GM19395 (cell line): ENCODE measurements around the gene BEND7.

Experiments
- ATAC-seq: cut with Tn5 transposase; IDR thresholded peaks from one replicate; pipeline ENCODE4 v1.9.1; 2021; ENCODE audit warnings: mild to moderate bottlenecking, moderate library complexity; ENCODE audit not compliant: unreplicated experiment

Gene BEND7

DNA sequence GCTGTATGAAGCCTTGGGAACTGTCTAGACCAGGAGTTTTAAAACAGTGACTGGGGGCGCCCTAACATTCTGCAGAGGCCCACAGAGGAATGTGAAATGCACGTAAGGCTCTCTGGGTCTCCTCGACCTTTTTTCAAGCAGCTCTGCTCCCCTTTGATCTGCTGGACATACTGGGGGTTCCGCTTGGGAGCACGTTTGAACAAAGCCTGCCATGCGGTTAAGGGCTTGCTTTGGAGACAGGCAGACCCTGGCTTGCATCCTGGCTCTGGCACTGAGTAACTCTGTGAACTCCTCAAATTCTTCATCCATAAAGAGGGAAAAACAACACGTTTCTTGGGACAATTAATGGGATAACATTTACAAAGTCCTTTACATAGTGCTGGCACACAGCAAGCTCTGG, 7.8 kb downstream of the BEND7 start:
- ATAC-seq = no peak

DNA sequence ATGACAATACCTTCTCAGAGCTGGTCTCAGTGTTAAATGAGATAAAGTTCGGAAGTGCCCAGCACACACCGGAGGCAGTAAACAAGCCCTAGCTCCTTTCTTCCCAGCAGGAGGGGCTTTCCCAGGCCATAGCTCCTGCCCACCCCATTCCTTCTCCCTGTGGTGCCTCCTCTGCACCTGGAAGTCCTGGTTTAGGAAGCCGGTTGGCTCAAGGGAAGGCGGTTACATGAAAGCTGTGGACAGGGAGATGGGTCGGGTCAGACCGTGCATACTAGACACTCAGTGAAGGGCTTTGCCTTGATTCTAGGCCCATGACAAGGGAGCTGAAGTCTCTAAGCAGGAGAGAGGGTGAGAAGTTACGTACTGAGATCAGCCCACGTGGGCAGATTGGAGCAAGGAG, 8.6 kb downstream of the BEND7 start:
- ATAC-seq = no peak

DNA sequence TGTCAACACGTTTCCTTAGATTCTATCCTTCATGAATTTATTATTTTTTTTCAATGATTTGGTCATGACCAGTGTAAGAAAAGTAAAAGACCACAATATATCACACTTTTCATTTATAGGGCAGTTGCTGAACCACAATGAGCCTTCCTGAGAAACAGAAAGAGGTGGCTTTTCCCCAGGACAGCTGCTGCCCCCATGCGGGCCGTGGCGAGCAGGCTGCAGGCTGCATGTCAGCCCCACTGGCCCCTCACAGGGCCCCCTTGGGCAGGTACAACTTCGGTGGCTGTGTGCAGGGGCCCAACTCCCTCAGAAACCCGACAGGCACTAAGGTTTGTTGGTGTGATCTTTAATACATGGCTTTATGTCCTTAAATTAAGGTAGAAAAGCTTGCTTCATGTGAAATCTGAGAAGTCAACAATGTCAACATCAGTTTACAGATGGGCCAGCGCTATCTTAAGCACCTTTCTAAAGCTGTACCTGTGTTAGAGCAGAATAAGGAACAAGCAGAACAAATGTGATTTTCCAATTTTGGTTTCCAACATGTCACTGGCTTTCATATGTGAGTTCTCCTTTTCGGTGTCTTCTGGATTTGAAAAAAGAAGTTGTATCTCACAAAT, 10.6 kb downstream of the BEND7 start:
- no peak for ATAC-seq

DNA sequence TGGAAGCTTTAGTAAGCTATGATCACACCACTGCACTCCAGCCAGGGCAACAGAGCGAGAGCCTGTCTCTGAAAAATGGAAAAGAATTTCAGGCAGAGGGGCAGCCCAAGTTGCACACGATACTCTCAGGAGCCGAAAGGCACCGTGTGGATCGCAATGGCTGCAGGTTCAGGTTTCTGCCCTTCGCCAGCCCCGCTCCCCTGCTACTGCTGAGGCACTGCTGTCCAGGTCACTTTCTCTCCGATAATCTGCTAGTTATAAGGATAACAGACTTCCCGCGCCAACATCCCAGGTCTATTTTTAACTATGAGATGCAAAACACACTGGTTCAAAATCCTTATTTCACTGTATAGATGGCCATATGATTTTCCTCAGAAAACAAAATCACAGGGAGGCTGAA, 11.1 kb downstream of the BEND7 start:
- ATAC-seq = no peak

DNA sequence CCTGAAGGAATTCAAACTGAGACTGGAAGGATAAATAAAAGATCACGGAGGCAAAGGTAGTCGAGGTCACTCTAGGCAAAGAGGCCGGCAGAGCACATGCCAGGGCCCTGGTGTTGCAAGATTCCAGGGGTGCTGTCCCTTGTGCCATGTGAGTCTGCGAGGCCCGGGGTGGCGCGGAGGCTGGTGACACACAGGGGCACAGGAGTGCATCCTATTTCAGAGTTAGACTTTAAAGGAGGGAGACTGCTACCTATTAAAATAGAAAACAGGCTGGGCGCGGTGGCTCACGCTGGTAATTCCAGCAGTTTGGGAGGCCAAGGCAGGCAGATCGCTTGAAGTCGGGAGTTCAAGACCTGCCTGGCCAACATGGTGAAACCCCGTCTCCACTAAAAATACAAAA, 12.6 kb downstream of the BEND7 start:
- ATAC-seq = no peak

DNA sequence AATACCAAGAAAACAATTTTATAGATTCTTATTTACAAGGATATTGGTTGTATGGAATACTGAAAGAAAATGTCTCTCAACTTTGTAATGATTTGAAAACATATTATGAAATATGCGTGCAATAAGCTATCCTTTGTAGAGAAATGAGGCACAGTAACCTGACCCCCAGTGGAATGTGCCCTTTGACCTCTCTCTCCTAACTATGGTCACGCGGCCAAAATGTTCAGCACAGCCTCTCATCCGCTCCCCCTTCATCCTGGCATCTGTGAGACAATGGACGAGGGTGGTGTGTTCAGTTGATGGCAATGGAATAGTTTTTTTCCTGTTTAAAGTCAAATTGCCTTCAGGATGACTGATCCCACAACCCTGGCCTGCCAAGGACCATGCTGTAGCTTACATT, 13.3 kb downstream of the BEND7 start:
- ATAC-seq = no peak

DNA sequence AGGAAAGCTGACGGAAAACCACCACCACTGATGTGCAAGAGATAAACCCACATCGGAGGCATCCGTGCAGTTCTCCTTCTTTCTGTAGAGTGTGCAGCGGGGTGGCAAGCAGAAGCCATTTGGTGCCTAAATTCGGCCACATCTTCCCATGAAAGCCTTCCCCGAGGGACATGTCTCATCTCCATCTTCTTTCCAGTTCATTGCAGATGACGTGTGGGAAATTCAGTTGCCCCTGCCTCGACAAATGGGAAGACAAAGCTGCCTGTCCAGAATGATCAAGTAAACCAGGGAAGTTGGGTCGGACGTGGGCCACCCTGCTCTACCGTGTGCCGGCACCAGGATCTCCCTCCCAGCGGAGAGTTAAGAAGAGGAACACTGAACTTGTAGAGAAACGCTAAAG, 14.5 kb downstream of the BEND7 start:
- ATAC-seq = no peak

DNA sequence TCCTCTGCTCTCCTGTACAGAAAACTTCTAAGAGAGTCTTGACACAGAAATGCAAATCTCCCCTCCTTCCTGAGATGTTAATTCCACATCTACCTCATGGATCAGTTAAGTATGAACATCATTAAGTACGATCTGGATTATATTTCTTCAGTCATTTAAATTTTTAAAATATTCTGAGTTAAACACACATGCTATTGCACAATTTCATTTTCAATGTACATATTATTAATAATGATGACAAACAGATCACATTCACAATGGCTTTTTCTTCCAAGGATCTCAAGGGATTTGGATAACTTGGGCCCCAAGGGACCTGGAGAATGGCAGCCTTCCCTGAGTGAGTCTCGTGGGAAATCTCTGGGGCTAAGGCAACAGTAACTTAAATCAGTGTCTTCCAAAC, 16.2 kb downstream of the BEND7 start:
- ATAC-seq = no peak

DNA sequence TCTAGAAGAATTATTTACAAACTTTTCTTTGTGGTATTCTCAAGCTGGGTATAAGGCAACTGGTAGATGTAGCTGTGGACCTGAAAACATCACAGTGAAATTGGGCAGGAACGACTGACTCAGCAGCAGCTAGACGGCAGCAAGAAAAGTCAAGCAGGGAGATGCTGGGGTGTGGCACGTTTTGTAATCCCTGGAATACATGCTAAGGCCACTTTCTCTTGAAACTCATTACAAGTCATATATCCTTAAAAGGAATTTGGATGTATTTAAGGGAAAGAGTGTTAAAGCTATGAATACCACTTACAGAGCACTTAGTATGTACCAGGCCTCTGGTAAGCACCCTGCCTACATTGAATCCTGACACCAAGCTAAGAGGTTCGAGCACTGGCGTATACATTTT, 17.4 kb downstream of the BEND7 start:
- ATAC-seq = no peak

DNA sequence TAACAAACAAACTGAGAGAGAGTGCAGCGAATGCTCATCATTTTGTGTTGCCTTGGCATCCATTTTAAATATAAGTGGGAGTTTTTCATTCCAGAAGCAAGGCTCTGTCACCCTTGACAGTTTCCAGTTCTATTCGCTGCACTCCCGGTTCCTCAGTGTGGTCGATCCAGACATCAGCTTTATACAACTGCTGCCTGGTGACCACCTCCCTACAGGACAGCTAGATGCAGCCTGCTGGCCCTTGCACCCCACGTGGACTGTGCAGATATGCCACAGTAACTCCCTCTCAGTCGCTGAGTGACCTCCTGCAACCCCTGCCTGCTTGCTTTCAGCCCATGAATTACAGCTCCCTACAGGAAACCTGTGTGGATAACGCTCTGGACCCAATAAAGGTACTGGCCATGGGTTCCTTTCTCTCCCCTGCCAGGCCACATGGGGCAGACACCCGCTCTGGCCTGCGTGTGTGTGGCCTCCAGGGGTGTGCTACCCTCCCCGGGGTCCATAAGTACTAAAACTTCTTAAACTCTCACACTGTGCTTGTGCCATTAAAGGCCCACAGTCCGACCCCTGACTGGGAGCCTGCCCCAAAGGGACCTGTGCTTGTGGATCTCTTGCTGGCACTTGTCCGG, 23.6 kb downstream of the BEND7 start:
- ATAC-seq = no peak

DNA sequence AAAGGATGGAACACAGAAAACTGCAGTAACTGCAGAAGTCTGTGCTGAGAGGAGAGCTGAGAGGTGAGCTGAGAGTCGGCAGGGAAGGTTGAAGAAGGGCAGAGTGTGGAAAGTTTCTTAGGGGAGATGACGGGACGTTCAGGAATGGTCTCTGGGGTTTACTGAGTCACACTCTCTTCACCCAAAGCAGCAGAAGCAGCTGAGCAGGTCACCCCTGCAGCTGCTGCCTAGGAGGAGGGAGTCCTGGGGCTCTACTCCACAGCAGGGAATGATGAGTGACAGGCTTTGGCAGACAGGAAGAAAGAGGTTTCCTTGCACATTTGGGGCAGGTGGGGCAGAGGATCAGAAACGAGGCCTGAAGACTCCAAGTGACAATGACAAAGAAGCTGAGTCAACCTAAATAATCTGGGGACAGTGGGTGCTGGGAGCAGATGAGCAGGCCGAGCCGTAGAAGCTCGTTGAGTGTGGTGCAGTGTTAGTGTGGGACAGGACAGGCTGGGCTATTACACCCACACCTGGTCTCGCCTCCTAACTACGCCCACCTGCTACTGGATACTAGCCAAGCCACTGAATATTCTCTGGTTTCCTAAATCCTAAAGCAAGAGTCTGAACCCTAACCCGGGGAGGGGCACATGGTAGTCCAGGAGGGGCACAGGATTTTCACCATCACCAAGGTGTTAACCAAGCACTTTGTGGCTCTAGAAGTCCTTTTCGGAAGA, 24.9 kb downstream of the BEND7 start:
- ATAC-seq = no peak

DNA sequence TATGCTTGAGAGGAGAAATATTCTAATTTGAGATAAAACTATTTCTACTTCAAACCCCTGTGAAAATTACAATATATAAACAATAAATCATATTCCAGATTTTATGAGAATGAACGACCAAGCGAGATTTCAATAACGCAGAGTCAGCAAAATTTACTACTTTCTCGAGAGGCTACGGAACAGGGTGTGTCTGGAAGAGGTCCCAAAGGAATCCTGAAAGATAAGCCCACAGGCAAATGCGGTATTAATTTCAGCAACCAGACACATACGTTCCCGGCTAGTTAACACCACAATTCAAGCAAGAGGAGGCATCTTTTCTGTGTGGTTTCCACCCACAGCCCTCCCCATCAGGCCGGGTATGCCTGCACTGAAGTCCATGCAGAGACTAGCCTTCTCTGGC, 26.4 kb downstream of the BEND7 start:
- ATAC-seq = no peak

DNA sequence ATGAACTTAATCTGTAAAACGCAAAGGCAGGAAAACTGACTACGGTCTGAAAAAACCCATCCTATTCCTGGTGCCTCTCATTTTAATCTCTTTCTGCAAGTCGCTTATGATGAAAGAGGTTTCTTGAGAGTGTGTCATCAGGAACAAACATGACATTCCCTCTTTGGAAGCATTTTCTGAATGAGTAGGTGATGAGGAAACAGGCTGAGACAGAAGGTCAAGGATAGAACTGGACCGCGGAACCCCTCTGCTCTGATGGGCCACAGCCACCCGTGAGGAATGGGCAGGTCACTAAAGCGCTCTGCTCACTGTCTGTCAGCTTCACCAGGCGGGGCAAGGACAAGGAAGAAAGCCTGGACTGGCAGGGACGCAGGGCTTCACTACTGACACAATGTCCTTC, 28.6 kb downstream of the BEND7 start:
- no peak for ATAC-seq

DNA sequence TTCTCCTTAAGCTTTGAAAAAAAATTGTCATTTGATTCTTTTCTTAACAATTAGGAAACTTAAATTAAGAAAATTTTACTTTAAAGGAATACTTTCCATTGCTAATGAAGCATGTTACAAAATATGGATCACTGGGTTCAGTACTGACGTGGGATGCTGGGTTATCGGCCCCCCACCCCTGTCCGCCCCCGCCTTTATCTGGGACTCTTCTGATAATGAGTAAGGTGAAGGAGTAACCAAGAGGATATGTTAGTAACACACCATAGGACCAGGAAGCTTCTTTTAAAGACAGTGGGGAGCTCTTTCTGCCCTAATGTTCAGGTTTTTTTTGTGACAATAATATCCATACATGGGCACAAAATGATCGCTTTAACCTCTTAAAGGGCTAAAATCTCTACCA, 29.7 kb downstream of the BEND7 start:
- no peak for ATAC-seq

DNA sequence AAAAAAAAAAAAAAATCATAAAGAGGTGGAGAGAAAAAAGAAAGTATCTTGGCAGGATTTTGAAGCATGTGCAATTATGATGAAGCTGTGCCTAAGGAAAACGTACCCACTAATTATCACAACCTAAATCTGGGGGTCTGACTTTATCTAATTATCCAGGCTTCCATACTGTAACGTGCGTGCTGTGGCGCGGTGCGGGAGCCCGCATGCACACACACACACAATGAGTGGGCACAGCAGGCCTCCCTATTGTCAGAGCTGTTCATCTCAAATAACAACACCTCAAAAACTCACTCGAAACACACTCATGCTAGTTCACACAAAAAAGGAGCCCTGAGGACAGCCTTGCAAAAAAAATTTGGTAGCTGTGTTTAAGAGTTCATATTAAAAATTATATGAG, 31.9 kb downstream of the BEND7 start:
- ATAC-seq = no peak

DNA sequence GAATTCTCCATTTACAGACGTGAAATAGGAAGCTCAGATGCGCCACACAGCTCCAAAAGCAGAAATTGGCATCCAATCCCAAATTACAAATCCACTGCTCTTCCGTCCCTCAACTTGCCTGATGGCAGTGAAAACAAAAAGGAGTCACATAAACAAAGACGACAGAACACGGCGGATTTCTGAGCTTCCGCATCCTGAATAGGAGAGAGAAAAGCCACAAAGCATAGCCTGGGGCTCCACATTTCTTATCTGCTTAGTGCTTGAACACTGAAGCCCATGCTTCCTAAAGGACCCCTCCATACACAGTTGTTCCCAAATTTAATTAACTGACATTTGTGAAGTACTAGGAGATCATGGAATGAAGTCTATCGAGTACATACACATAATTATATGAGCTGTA, 32.6 kb downstream of the BEND7 start:
- no peak for ATAC-seq

DNA sequence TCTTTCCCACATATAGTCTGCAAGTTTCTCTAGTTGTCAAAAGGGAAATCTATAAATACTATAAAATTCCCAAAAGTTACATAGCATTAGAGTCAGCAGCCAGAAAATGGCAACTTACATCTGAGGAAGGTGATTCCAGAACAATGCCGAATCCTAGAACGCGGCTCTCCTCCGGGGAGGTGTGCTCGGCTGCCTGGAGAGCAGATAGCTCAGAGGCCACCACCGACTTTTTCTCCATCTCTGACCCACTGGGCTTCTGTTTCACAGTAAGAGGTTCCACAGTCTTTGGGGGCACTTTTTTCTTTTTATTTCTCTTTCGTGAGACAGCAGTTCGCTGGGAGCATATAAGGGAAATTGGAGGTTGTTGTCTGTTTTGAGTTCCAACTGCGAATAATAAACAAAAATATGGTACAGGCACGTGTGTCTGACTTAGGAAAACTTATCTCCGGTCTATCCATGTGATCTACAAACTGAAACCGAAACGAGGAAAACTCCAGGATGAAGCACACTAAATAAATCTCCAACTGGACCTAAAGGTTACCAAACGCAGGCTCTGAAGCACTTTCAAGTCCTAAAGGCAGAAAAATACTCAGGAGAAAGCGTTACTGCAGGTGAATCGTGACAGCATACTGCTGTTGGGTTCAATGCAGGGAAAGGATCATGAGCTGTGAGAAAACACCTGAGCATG, 36.2 kb downstream of the BEND7 start:
- no peak for ATAC-seq

DNA sequence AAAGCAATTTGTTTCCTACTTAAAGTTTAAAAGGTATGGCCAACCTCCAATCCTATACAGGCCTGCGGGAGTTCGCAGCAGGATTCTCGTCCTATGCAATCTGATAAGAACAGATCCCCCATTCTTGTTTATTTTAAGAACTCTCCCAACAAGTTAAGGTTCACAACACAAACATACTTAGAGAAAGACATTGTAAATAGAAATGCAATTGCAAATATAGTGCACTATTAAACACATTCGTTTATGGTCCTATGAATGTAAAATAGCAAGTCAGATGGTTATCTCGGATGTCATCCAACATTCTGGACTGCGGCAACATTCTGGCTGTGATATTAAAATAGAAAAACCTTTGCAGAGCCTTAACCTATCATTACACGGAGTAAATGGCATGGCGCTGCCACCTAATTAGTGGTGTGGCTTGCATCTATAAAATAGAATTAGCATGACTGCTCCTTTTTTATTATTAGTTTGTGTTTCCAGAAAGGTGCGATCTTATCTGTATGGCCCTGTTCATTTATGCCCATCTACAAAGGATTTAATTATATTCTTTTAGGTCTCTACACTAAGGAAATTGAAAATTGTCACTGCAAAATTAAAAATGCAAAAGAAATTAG, 37.0 kb downstream of the BEND7 start:
- ATAC-seq = no peak

DNA sequence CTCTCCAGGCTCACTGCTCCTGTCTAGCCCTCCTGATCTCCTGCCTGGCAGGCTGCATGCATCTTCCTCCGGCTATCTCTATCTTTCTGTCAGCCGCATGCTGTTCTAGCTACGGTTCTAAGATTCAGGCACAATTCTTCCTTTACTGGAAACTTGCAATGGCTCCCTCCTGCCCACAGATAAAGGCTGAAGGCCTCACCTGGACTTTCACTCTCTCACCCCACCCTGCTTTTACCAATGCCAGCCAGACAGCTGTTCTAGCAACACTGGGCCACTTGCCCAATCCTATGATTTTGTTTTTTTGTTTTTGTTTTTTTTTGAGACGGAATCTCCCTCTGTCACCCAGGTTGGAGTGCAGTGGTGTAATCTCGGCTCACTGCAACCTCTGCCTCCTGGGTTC, 38.3 kb downstream of the BEND7 start:
- no peak for ATAC-seq

DNA sequence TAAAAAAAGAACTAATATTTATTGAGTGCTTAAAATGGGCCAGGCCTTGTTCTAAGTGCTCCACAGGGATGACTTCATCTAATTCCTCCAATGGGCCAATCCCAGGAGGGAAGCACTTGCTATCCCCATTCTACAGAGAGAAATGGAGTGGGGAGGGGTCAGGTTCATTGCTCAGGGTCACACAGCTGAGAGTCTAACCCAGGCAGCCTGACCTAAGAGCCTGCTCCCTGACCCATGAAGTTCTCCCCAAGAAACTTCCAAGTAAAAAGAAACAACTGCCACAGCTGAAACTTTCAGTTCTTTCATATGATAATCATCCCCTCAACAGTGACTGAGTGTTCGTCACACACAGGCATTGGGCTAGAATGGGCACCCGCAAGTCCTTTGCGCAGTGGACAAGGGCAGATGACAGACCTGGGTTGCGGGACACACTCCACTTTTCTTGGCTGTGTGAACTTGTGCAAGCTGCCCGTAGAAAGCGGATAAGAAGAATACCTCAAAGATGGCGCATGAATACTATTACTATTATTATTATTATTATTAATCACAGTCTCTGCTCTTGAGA, 39.7 kb downstream of the BEND7 start:
- no peak for ATAC-seq

DNA sequence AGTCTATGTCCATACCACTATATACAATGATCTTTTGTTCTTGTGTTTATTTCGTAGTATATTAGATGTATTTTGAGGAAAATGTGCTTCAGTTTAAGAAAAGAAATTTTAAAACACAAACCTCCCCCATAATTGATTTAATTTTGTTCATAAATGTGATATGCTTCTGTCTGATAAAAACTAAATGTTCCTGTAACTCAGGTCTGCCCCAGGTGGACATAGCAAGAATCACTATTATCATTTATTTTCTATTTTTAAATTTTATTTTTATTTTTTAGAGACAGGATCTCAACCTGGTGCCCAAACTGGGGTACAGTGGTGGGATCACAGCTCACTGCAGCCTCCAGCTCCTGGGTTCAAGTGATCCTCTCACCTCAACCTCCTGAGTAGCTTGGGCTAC, 43.2 kb downstream of the BEND7 start:
- no peak for ATAC-seq
